SU-DHL-6 (cell line): ENCODE results near the gene MCHR1.

Source experiments
- H2AFZ ChIP-seq: fragments of 200-600 bp; sonication (generic); 2 replicates; pipeline ENCODE4 v1.6.1; 2014; ENCODE audit warnings: low read depth, mild to moderate bottlenecking, moderate library complexity, mixed read lengths, antibody characterized with exemption, low read length; ENCODE audit not compliant: severe bottlenecking
- H3F3A ChIP-seq: fragments of 200-600 bp; shearing (Covaris generic); 2 replicates; pipeline ENCODE4 v1.6.0; 2016; ENCODE audit warnings: antibody characterized with exemption, mild to moderate bottlenecking; ENCODE audit not compliant: insufficient read depth
- H3K27ac ChIP-seq: fragments of 200-600 bp; sonication (generic); 2 replicates; pipeline ENCODE4 v1.5.1; 2016; ENCODE audit warnings: low read depth, mild to moderate bottlenecking, low read length, moderate library complexity, mixed read lengths
- H3K27me3 ChIP-seq: fragments of 200-600 bp; sonication (generic), shearing (Covaris generic); 2 replicates; pipeline ENCODE4 v1.6.0; 2014; ENCODE audit warnings: mild to moderate bottlenecking, low read length
- H3K36me3 ChIP-seq: fragments of 200-600 bp; sonication (generic); 2 replicates; pipeline ENCODE4 v1.6.1; 2014; ENCODE audit warnings: mild to moderate bottlenecking, low read length, mixed read lengths
- H3K4me2 ChIP-seq: fragments of 300-600, 200-600 bp; shearing (Covaris generic), sonication (generic); 2 replicates; pipeline ENCODE4 v1.6.0; 2014; ENCODE audit warnings: low read length, low read depth, mild to moderate bottlenecking; ENCODE audit not compliant: poor library complexity, severe bottlenecking
- H3K4me3 ChIP-seq: fragments of 200-600 bp; sonication (generic); 2 replicates; pipeline ENCODE4 v1.5.1; 2014; ENCODE audit warnings: antibody characterized with exemption, low read length, mild to moderate bottlenecking, mixed read lengths; ENCODE audit not compliant: insufficient read depth, poor library complexity, severe bottlenecking
- H3K79me2 ChIP-seq: fragments of 200-600 bp; sonication (generic); 2 replicates; pipeline ENCODE4 v1.6.1; 2014; ENCODE audit warnings: mild to moderate bottlenecking, low read length, moderate library complexity; ENCODE audit not compliant: insufficient read depth
- H3K9ac ChIP-seq: fragments of 200-600 bp; sonication (generic); 2 replicates; pipeline ENCODE4 v1.7.0; 2014; ENCODE audit warnings: mild to moderate bottlenecking, low read length
- H3K9me2 ChIP-seq: fragments of 200-600 bp; sonication (generic); replicated peaks from 2 replicates; pipeline ENCODE4 v1.6.1; 2014; ENCODE audit warnings: low read length; ENCODE audit not compliant: insufficient read depth
- H3K9me3 ChIP-seq: fragments of 200-600 bp; sonication (generic); 2 replicates; pipeline ENCODE4 v1.6.1; 2014; ENCODE audit warnings: low read length, mixed read lengths; ENCODE audit not compliant: insufficient read depth
- H4K20me1 ChIP-seq: fragments of 200-600 bp; sonication (generic); 2 replicates; pipeline ENCODE4 v1.6.1; 2014; ENCODE audit warnings: low read depth, mild to moderate bottlenecking, antibody characterized with exemption, low read length, moderate library complexity, mixed read lengths
- EZH2phosphoT487 ChIP-seq: fragments of 200-600 bp; sonication (generic), shearing (Covaris generic); conservative IDR thresholded peaks from 2 replicates; pipeline ENCODE4 v1.6.1; 2018; ENCODE audit warnings: mild to moderate bottlenecking, antibody characterized with exemption, low read length, moderate library complexity, mixed read lengths
- TF ChIP-seq, protein P1 (sequence below): fragments of 200-600 bp; sonication (generic); IDR thresholded peaks from one replicate; pipeline ENCODE4 v1.5.1; 2017; ENCODE audit warnings: antibody characterized with exemption, mild to moderate bottlenecking, low read length, moderate library complexity; ENCODE audit not compliant: insufficient read depth, poor library complexity, severe bottlenecking

The MCHR1 gene

DNA sequence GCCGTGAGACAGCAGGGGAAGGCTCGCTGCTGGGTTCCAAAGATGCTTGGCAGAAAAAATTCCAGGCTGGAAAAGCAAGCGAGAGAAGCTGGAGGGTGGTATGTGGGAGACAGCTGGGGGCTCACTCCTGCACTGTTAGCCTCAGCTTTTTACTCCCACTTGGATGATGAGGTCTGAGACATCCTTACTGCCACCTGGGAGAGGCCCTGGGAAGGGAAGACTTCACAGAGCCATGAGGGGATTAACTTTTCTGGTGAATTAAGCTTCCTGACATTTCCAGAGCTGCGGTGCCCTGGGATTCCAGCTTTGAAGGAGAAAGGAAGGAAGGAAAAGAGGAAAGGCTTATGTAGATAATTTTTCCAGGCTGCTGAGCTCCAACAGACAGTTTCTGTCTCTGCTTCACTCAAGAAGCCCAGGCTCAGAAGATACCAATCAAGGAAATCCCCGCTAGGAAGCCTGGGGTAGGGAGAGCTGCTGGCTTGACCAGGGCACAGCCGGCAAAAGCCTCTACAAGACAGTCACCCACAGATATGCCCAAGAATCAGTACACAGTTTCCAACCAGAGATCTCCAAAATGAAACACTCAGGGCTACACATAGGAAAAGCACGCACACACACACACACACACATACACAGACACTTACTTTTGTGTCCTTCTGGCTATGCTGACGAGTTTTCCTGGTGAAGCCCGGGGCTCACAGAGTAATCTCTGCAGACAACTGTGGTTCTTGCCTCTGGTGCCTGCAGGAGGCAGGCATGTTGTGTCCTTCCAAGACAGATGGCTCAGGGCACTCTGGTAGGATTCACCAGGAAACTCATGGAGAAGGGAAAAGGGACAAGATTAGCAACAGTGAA, 907 bp downstream of the MCHR1 start:
- H3K4me3 ChIP-seq = no peak overlapping the region
- no peaks in the 10 kb centered on the region for H3K79me2 ChIP-seq
- H3K36me3 ChIP-seq = no peaks in the 10 kb centered on the region
- no peak overlapping the region for H2AFZ ChIP-seq
- H4K20me1 ChIP-seq = no peaks in the 10 kb centered on the region
- no peak overlapping the region for H3K4me2 ChIP-seq
- H3F3A ChIP-seq = no peaks in the 10 kb centered on the region
- H3K9me2 ChIP-seq = no peaks in the 10 kb centered on the region
- no peak overlapping the region for H3K27ac ChIP-seq
- H3K9me3 ChIP-seq = no peaks in the 10 kb centered on the region
- TF ChIP-seq EZH2phosphoT487 = no peak
- TF ChIP-seq, protein P1, sequence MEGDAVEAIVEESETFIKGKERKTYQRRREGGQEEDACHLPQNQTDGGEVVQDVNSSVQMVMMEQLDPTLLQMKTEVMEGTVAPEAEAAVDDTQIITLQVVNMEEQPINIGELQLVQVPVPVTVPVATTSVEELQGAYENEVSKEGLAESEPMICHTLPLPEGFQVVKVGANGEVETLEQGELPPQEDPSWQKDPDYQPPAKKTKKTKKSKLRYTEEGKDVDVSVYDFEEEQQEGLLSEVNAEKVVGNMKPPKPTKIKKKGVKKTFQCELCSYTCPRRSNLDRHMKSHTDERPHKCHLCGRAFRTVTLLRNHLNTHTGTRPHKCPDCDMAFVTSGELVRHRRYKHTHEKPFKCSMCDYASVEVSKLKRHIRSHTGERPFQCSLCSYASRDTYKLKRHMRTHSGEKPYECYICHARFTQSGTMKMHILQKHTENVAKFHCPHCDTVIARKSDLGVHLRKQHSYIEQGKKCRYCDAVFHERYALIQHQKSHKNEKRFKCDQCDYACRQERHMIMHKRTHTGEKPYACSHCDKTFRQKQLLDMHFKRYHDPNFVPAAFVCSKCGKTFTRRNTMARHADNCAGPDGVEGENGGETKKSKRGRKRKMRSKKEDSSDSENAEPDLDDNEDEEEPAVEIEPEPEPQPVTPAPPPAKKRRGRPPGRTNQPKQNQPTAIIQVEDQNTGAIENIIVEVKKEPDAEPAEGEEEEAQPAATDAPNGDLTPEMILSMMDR = no peak
- no peaks in the 10 kb centered on the region for H3K27me3 ChIP-seq
- H3K9ac ChIP-seq = no peak overlapping the region

DNA sequence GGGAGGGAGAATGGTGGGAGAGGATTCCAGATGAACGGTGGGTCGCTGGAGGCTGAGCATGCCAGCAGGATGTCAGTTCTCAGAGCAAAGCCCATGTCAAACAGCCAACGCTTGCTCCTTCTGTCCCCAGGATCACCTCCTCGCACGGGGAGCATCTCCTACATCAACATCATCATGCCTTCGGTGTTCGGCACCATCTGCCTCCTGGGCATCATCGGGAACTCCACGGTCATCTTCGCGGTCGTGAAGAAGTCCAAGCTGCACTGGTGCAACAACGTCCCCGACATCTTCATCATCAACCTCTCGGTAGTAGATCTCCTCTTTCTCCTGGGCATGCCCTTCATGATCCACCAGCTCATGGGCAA, 1.5 kb downstream of the MCHR1 start:
- TF ChIP-seq EZH2phosphoT487 = no peak
- TF ChIP-seq, protein P1 = no peak
- Histone ChIP-seq H3K9me2 (no peaks in the 10 kb centered on the region), H3K79me2 (no peaks in the 10 kb centered on the region), H3K9ac (no peak overlapping the region), H3K27ac (no peak overlapping the region), H3K9me3 (no peaks in the 10 kb centered on the region), H3K4me2 (no peak overlapping the region), H3F3A (no peaks in the 10 kb centered on the region), H2AFZ (no peak overlapping the region), H3K4me3 (no peak overlapping the region), H3K27me3 (no peaks in the 10 kb centered on the region), H4K20me1 (no peaks in the 10 kb centered on the region), H3K36me3 (no peaks in the 10 kb centered on the region)

GRCh38 chr22:40681451-40681850, 2.2 kb downstream of the MCHR1 start:
- Histone ChIP-seq H3K36me3 (no peaks in the 10 kb centered on the region), H2AFZ (no peak overlapping the region), H3K9me2 (no peaks in the 10 kb centered on the region), H3K4me3 (no peak overlapping the region), H3F3A (no peaks in the 10 kb centered on the region), H4K20me1 (no peaks in the 10 kb centered on the region), H3K9ac (no peak overlapping the region), H3K27me3 (no peaks in the 10 kb centered on the region), H3K9me3 (no peaks in the 10 kb centered on the region), H3K79me2 (no peaks in the 10 kb centered on the region), H3K27ac (no peak overlapping the region), H3K4me2 (no peak overlapping the region)
- TF ChIP-seq, protein P1 = no peak
- TF ChIP-seq EZH2phosphoT487 = no peak
